Osteoblast (primary cell): ENCODE results near the gene LPIN3. TPM values are rescaled to one million over a fixed set of nuclear protein-coding genes. Genes with fewer than 3 reads are reported as not detected.

ENCODE experiments used
- DNase-seq: peaks from one replicate; pipeline ENCODE4 v3.0.0; 2011; ENCODE audit warnings: low spot score, mixed read lengths; ENCODE audit not compliant: insufficient read length; ENCODE audit errors: missing footprints
- H2AFZ ChIP-seq: 2 replicates; pipeline ENCODE4 v1.6.0; 2011; ENCODE audit warnings: mild to moderate bottlenecking, low read length
- H3K27ac ChIP-seq: 2 replicates; pipeline ENCODE4 v1.5.1; 2011; ENCODE audit warnings: mild to moderate bottlenecking, low read depth, low read length, moderate library complexity
- H3K27me3 ChIP-seq: 2 replicates; pipeline ENCODE4 v1.6.0; 2012; ENCODE audit warnings: mild to moderate bottlenecking, control low read depth, inconsistent platforms, low read length, moderate library complexity; ENCODE audit not compliant: insufficient read depth
- H3K36me3 ChIP-seq: 2 replicates; pipeline ENCODE4 v1.5.1; 2011; ENCODE audit warnings: mild to moderate bottlenecking, low read length, control low read depth, moderate library complexity; ENCODE audit not compliant: insufficient read depth
- H3K4me1 ChIP-seq: 2 replicates; pipeline ENCODE4 v1.5.1; 2011; ENCODE audit warnings: mild to moderate bottlenecking, low read length, control low read depth, moderate library complexity; ENCODE audit not compliant: insufficient read depth
- H3K4me2 ChIP-seq: 2 replicates; pipeline ENCODE4 v1.6.0; 2011; ENCODE audit warnings: mild to moderate bottlenecking, low read length; ENCODE audit not compliant: insufficient read depth
- H3K4me3 ChIP-seq: fragments of 200-600 bp; sonication (generic); 3 replicates; pipeline ENCODE4 v1.5.1; 2012; ENCODE audit warnings: mild to moderate bottlenecking, low read length, inconsistent platforms; ENCODE audit not compliant: insufficient read depth
- H3K79me2 ChIP-seq: 2 replicates; pipeline ENCODE4 v1.6.0; 2012; ENCODE audit warnings: mild to moderate bottlenecking, low read length, control low read depth, inconsistent platforms; ENCODE audit not compliant: insufficient read depth
- H3K9me3 ChIP-seq: 2 replicates; pipeline ENCODE4 v1.5.1; 2011; ENCODE audit warnings: low read depth, low read length, control low read depth
- H4K20me1 ChIP-seq: 2 replicates; pipeline ENCODE4 v1.6.0; 2012; ENCODE audit warnings: mild to moderate bottlenecking, low read length, control low read depth; ENCODE audit not compliant: insufficient read depth
- total RNA-seq: library from RNA; depleted of rRNA; stranded (reverse); fragments of >200 nt; gene quantifications from 2 replicates; pipeline ENCODE4 v1.2.3, GENCODE V29; 2012
- TF ChIP-seq, protein P1 (sequence below): IDR thresholded peaks from 2 replicates; pipeline ENCODE4 v1.5.1; 2011; ENCODE audit warnings: mild to moderate bottlenecking, low read depth, low read length, moderate library complexity; ENCODE audit errors: extremely low read depth

LPIN3 gene
- total RNA-seq, 1 donor, result 9.0 TPM

DNA sequence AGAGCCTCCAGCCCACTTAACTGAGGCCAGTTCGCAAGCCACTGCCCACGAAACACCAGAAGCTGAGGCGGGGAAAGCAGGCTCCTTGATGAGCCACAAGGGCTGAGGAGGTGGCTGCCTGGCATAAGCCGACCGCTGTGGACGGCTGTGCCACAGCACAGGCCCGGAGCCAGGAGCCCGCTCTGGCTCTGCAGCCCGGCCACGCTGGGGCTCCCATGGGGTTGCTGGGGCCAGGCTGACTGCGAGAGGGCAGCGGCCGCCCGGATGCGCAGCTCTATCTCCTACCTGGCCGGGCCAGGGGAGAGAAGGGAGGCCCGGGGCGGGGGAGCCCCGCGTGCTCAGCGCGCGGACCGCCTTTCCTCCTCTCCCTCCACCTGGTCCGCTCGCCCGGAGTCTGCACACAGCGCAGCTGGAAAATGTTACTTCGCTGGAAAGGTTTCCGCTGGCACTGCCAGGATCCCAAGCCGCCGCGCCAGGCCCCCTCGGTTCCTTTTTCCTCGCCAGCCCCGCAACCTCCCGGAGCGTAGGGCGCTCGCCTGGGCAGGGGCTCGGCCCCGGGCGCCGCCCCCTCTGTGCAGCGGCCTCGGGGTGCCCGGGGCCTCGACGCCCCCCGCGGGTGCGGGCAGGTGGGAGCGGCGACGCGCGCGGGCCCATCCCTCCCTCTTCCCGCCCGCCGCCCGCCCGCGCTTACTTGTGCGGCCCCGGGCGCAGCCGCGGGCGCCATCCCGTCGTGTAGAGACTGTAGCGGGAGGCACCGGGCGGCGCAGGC lies 25.3 kb downstream of the LPIN3 start:
- Histone ChIP-seq H2AFZ (no peak overlapping the region), H3K79me2 (no peaks in the 10 kb centered on the region), H4K20me1 (no peaks in the 10 kb centered on the region), H3K4me1 (no peaks in the 10 kb centered on the region), H3K4me2 (no peak overlapping the region), H3K9me3 (no peaks in the 10 kb centered on the region), H3K4me3 (no peak overlapping the region), H3K27me3 (peaks cover 39% of the 10 kb centered on the region), H3K36me3 (no peaks in the 10 kb centered on the region), H3K27ac (no peak overlapping the region)
- DNase-seq, result peak; percentile 92
- TF ChIP-seq, protein P1, sequence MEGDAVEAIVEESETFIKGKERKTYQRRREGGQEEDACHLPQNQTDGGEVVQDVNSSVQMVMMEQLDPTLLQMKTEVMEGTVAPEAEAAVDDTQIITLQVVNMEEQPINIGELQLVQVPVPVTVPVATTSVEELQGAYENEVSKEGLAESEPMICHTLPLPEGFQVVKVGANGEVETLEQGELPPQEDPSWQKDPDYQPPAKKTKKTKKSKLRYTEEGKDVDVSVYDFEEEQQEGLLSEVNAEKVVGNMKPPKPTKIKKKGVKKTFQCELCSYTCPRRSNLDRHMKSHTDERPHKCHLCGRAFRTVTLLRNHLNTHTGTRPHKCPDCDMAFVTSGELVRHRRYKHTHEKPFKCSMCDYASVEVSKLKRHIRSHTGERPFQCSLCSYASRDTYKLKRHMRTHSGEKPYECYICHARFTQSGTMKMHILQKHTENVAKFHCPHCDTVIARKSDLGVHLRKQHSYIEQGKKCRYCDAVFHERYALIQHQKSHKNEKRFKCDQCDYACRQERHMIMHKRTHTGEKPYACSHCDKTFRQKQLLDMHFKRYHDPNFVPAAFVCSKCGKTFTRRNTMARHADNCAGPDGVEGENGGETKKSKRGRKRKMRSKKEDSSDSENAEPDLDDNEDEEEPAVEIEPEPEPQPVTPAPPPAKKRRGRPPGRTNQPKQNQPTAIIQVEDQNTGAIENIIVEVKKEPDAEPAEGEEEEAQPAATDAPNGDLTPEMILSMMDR, result no peak

DNA sequence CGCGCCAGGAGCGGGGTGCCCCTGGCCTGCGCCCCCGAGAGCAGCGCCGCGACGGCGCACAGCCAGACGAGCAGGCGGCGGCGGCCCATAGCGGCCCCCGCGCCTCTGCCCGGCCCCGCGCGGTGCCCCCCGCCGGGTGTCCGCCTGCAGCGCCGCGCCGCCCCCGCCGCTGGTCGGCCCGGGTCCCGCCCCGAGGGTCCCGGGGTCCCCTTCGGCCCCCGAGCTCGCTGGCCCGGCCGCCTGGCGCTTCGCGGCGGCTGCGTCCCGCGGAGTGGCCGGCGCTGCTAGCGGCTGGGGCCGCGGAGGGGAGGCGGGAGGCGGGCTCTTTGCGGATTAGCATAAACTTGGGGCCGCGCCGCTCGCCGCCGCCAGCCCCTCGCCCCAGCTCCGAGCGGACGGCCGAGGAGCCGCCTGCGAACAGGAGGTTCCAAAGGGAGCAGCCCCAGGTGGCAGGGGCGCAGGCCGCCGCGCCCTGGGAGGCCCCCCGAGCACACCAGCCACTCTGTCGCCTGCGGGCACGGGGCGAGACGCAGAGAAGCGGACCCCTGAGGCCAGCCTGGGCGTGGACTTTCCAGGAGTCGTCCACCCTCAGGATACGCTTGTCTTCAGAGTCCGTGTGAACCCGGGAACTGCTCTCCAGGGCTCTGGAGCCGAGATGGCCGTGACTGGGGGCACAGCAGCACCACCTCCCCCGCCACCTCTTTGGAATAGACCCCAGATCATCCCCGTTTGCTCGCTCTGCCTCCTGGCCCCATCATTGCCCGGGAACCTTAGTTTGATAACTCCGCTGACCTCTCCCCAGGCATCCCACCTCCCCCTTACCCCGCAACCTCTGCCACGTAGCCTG lies 26.1 kb downstream of the LPIN3 start, which contains the start of gene EMILIN3:
Gene EMILIN3, minus strand, starts transcription at position 273 of the 847 bp plus-strand sequence. Its CDS starts 184 bp downstream, at position 89.
- TF ChIP-seq, protein P1, result no peak
- no peak within 1 kb of the TSS for H3K27ac ChIP-seq
- H4K20me1 ChIP-seq, result no peaks in the 10 kb centered on the region
- H3K4me1 ChIP-seq, result no peaks in the 10 kb centered on the region
- no peaks in the 10 kb centered on the region for H3K9me3 ChIP-seq
- DNase-seq, result peak; percentile 87
- peaks cover 39% of the 10 kb centered on the region for H3K27me3 ChIP-seq
- H3K4me3 ChIP-seq, result no peak within 1 kb of the TSS
- H2AFZ ChIP-seq, result no peak within 1 kb of the TSS
- H3K79me2 ChIP-seq, result no peaks in the 10 kb centered on the region
- no peak within 1 kb of the TSS for H3K4me2 ChIP-seq
- H3K36me3 ChIP-seq, result no peaks in the 10 kb centered on the region

DNA sequence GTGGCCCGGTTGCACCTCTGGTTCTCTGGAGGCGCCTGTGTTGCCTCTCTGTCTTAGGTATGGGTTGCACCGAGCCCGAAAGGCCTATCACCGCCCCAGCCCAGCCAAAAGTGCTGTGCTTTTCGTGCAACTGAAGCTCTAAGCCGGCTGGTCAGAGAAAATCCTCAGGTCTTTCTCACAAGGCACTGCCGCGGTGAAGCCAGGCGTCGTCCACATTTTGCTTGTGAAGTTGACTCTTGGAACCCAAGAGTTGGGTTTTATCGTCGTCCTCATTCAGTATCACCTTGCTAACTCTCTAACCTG lies 26.7 kb downstream of the LPIN3 start:
- peak; percentile 76 for DNase-seq
- Histone ChIP-seq H3K36me3 (no peaks in the 10 kb centered on the region), H3K4me3 (no peak overlapping the region), H3K79me2 (no peaks in the 10 kb centered on the region), H4K20me1 (no peaks in the 10 kb centered on the region), H3K4me1 (no peaks in the 10 kb centered on the region), H3K9me3 (no peaks in the 10 kb centered on the region), H2AFZ (no peak overlapping the region), H3K27me3 (peaks cover 39% of the 10 kb centered on the region), H3K27ac (no peak overlapping the region), H3K4me2 (no peak overlapping the region)
- TF ChIP-seq, protein P1, result no peak

DNA sequence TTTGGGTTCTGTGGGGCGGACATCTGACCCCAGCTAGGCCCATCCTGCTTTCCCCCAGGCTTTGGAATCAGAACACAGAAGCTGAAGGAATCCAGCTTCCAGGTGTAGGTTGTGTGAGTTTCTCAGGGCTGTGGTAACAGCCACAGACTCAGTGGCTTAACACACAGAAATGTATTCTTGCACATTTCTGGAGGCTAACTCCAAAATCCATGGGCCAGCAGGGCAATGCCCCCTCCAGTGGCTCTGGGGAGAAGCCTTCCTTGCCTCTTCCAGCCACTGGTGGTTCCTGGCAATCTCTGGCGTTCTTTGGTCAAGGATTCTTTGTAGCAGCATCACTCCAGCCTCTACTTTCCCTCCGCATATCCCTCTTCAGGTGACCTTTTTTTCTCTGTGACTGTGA lies 27.3 kb downstream of the LPIN3 start:
- Histone ChIP-seq H4K20me1 (no peaks in the 10 kb centered on the region), H2AFZ (no peak overlapping the region), H3K79me2 (no peaks in the 10 kb centered on the region), H3K4me1 (no peaks in the 10 kb centered on the region), H3K36me3 (no peaks in the 10 kb centered on the region), H3K27me3 (peaks cover 39% of the 10 kb centered on the region), H3K27ac (no peak overlapping the region), H3K9me3 (no peaks in the 10 kb centered on the region), H3K4me3 (no peak overlapping the region), H3K4me2 (no peak overlapping the region)
- TF ChIP-seq, protein P1, result no peak
- DNase-seq, result peak; percentile 69
